ENCODE data around the gene RNF167. TPM values are rescaled to one million over a fixed set of nuclear protein-coding genes. Genes with fewer than 3 reads are reported as not detected.

Gene RNF167
- total and polyA plus RNA-seq, 2 of the 13 experiments (the other 11 are each of a cell fraction or from before 2014, with no cell fraction given), result 44.1 to 45.4 TPM

DNA sequence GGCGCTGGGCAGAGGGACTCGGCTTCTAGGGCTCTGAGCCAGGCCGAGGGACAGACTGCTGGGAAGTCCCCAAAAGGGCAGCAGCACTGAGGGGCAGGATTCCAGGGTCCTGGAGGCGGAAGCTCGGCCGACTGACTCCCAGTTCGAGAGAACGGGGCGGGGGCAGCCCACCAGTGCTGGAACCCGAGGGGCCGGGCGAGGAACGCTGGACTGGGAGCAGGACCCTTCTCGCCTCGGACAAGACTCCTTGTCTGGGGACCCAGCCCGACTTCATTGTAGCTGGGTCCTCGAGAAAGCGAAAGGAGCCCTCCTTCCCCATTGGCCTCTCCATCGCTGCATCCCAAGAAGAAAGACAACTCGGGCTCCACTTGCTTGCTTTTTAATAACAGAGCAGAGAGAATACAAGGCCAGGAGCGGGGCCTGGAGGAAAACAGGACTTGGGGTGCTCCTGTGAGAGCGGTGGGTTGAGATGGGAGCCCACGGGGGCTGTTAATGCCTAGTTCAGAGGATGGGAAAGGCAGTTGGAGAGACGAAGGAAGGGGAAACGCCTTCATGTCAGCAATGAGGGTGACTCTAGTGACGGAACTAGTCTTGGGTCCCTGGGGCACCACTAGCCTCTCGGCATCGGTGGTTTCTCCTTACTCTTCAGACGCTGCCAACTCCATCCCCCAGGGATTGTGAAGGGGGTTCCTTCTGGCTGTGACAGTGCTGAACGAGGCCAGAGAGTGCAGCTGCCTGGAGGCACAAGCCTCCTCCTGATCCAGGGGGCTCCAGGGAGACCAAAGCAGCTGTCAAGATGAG, 47.9 kb downstream of the RNF167 start (continued):
- TF ChIP-seq, protein P1, sequence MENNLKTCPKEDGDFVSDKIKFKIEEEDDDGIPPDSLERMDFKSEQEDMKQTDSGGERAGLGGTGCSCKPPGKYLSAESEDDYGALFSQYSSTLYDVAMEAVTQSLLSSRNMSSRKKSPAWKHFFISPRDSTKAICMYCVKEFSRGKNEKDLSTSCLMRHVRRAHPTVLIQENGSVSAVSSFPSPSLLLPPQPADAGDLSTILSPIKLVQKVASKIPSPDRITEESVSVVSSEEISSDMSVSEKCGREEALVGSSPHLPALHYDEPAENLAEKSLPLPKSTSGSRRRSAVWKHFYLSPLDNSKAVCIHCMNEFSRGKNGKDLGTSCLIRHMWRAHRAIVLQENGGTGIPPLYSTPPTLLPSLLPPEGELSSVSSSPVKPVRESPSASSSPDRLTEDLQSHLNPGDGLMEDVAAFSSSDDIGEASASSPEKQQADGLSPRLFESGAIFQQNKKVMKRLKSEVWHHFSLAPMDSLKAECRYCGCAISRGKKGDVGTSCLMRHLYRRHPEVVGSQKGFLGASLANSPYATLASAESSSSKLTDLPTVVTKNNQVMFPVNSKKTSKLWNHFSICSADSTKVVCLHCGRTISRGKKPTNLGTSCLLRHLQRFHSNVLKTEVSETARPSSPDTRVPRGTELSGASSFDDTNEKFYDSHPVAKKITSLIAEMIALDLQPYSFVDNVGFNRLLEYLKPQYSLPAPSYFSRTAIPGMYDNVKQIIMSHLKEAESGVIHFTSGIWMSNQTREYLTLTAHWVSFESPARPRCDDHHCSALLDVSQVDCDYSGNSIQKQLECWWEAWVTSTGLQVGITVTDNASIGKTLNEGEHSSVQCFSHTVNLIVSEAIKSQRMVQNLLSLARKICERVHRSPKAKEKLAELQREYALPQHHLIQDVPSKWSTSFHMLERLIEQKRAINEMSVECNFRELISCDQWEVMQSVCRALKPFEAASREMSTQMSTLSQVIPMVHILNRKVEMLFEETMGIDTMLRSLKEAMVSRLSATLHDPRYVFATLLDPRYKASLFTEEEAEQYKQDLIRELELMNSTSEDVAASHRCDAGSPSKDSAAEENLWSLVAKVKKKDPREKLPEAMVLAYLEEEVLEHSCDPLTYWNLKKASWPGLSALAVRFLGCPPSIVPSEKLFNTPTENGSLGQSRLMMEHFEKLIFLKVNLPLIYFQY (CRISPR knock-in tag; IDR thresholded peaks at IDR 0.05; ENCODE audit: borderline replicate concordance), result peak; percentile 14; the same call in 1 of the 2 replicates
- TF ChIP-seq ZFP1 (CRISPR knock-in tag; IDR thresholded peaks at IDR 0.05) (0 out of 2 replicates have a peak, but pooled peaks have one; percentile 9), PCBP1 (IDR thresholded peaks at IDR 0.05; ENCODE audit: borderline replicate concordance, low read depth, low read length) (0 out of 2 replicates have a peak, but pooled peaks have one; percentile 14), MLLT10 (CRISPR knock-in tag; IDR thresholded peaks at IDR 0.05) (no peak), MYNN (CRISPR knock-in tag; IDR thresholded peaks at IDR 0.05; ENCODE audit: low read depth) (0 out of 2 replicates have a peak, but pooled peaks have one; percentile 6), ZNF850 (CRISPR knock-in tag; conservative IDR thresholded peaks at IDR 0.05) (0 out of 2 replicates have a peak, but pooled peaks have one; percentile 11), NFYC (CRISPR knock-in tag; IDR thresholded peaks at IDR 0.05) (no peak), ZNF354B (CRISPR knock-in tag; IDR thresholded peaks at IDR 0.05) (0 out of 2 replicates have a peak, but pooled peaks have one; percentile 44), SRSF4 (IDR thresholded peaks at IDR 0.05; ENCODE audit: low read depth, low read length, poor library complexity, severe bottlenecking) (no peak), ZNF224 (CRISPR knock-in tag; IDR thresholded peaks at IDR 0.05) (0 out of 2 replicates have a peak, but pooled peaks have one; percentile 7), ZNF441 (CRISPR knock-in tag; IDR thresholded peaks at IDR 0.05; ENCODE audit: borderline replicate concordance) (no peak)
- TF ChIP-seq, protein P2, sequence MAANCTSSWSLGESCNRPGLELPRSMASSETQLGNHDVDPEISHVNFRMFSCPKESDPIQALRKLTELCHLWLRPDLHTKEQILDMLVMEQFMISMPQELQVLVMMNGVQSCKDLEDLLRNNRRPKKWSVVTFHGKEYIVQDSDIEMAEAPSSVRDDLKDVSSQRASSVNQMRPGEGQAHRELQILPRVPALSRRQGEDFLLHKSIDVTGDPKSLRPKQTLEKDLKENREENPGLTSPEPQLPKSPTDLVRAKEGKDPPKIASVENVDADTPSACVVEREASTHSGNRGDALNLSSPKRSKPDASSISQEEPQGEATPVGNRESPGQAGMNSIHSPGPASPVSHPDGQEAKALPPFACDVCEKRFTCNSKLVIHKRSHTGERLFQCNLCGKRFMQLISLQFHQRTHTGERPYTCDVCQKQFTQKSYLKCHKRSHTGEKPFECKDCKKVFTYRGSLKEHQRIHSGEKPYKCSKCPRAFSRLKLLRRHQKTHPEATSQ (CRISPR knock-in tag; IDR thresholded peaks at IDR 0.05; ENCODE audit: borderline replicate concordance), result peak; percentile 7; the same call in 1 of the 2 replicates
- TF ChIP-seq, protein P3, sequence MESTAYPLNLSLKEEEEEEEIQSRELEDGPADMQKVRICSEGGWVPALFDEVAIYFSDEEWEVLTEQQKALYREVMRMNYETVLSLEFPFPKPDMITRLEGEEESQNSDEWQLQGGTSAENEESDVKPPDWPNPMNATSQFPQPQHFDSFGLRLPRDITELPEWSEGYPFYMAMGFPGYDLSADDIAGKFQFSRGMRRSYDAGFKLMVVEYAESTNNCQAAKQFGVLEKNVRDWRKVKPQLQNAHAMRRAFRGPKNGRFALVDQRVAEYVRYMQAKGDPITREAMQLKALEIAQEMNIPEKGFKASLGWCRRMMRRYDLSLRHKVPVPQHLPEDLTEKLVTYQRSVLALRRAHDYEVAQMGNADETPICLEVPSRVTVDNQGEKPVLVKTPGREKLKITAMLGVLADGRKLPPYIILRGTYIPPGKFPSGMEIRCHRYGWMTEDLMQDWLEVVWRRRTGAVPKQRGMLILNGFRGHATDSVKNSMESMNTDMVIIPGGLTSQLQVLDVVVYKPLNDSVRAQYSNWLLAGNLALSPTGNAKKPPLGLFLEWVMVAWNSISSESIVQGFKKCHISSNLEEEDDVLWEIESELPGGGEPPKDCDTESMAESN (CRISPR knock-in tag; conservative IDR thresholded peaks at IDR 0.05), result no peak; the same call in 1 of the 2 replicates
- TF ChIP-seq, protein P4, sequence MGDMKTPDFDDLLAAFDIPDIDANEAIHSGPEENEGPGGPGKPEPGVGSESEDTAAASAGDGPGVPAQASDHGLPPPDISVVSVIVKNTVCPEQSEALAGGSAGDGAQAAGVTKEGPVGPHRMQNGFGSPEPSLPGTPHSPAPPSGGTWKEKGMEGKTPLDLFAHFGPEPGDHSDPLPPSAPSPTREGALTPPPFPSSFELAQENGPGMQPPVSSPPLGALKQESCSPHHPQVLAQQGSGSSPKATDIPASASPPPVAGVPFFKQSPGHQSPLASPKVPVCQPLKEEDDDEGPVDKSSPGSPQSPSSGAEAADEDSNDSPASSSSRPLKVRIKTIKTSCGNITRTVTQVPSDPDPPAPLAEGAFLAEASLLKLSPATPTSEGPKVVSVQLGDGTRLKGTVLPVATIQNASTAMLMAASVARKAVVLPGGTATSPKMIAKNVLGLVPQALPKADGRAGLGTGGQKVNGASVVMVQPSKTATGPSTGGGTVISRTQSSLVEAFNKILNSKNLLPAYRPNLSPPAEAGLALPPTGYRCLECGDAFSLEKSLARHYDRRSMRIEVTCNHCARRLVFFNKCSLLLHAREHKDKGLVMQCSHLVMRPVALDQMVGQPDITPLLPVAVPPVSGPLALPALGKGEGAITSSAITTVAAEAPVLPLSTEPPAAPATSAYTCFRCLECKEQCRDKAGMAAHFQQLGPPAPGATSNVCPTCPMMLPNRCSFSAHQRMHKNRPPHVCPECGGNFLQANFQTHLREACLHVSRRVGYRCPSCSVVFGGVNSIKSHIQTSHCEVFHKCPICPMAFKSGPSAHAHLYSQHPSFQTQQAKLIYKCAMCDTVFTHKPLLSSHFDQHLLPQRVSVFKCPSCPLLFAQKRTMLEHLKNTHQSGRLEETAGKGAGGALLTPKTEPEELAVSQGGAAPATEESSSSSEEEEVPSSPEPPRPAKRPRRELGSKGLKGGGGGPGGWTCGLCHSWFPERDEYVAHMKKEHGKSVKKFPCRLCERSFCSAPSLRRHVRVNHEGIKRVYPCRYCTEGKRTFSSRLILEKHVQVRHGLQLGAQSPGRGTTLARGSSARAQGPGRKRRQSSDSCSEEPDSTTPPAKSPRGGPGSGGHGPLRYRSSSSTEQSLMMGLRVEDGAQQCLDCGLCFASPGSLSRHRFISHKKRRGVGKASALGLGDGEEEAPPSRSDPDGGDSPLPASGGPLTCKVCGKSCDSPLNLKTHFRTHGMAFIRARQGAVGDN (CRISPR knock-in tag; IDR thresholded peaks at IDR 0.05), result peak; percentile 7; the same call in 1 of the 2 replicates

Measured in HepG2 (cell line).